ENCODE measurements around the gene SENP8. TPM values are rescaled to one million over a fixed set of nuclear protein-coding genes. Genes with fewer than 3 reads are reported as not detected.

The SENP8 gene
- total and polyA plus RNA-seq, 2 of the 8 experiments (the other 6 are each of a cell fraction or from before 2014, with no cell fraction given) = 4.1 to 6.0 TPM

- POLR2A ChIA-PET (ENCODE audit: partially characterized antibody) = no interaction called here
- Histone ChIP-seq H2AFZ (ENCODE audit: low read length) (no peak overlapping the region), H2AK5ac (ENCODE audit: low read depth, low read length) (no peak overlapping the region), H3K79me1 (ENCODE audit: low read depth, low read length) (no peaks in the 10 kb centered on the region), H2BK5ac (ENCODE audit: low read depth, low read length) (no peak overlapping the region), H2BK15ac (ENCODE audit: low read length) (no peak overlapping the region), H3K14ac (ENCODE audit: insufficient read length) (no peak overlapping the region), H3K79me2 (ENCODE audit: control insufficient read depth in 1 of 2, insufficient read depth in 2 of 2, low read length in 2 of 2) (no peaks in the 10 kb centered on the region), H4K20me1 (replicated peaks in 1 of 2; ENCODE audit: control insufficient read depth in 1 of 2, insufficient read depth in 2 of 2, low read length in 2 of 2) (no peaks in the 10 kb centered on the region), H4K8ac (ENCODE audit: extremely low read depth, insufficient read depth, low read length) (no peak overlapping the region), H3K27ac (ENCODE audit: low read depth, low read length) (no peak overlapping the region), H2BK20ac (ENCODE audit: low read length) (no peak overlapping the region), H4K5ac (ENCODE audit: insufficient read length, low read depth, low read length) (no peak overlapping the region), H3K23ac (ENCODE audit: insufficient read length) (no peak overlapping the region), H3K9ac (replicated peaks in 1 of 4; ENCODE audit: extremely low read depth in 1 of 4, low read depth in 3 of 4, low read length in 3 of 4) (no peak overlapping the region), H3K4me3 (ENCODE audit: extremely low read depth in 1 of 4, insufficient read depth in 2 of 4, low read depth in 3 of 4, low read length in 4 of 4) (no peak overlapping the region), H3K9me3 (ENCODE audit: insufficient read depth in 2 of 2, low read depth in 1 of 2, low read length in 1 of 2) (no peaks in the 10 kb centered on the region), H2BK12ac (ENCODE audit: low read depth, low read length) (no peak overlapping the region), H2BK120ac (replicated peaks; ENCODE audit: low read depth, low read length) (no peak overlapping the region), H3K18ac (ENCODE audit: extremely low read depth, low read length) (no peak overlapping the region), H3K4ac (replicated peaks; ENCODE audit: insufficient read length, low read depth, low read length) (no peak overlapping the region), H3K36me3 (ENCODE audit: control insufficient read depth in 2 of 4, insufficient read depth in 4 of 4, low read length in 3 of 4) (no peaks in the 10 kb centered on the region; a peak in 1 of 8 replicates), H3K4me2 (ENCODE audit: insufficient read depth in 1 of 2, low read depth in 2 of 2, low read length in 2 of 2) (no peak overlapping the region), H3K56ac (replicated peaks; ENCODE audit: insufficient read length, low read depth, low read length) (no peak overlapping the region), H3K27me3 (replicated peaks in 1 of 4; ENCODE audit: control insufficient read depth in 3 of 4, extremely low read depth in 1 of 4, insufficient read depth in 3 of 4, low read length in 3 of 4) (no peaks in the 10 kb centered on the region), H3K4me1 (replicated peaks in 1 of 4; ENCODE audit: control insufficient read depth in 3 of 4, insufficient read depth in 4 of 4, low read length in 3 of 4) (no peaks in the 10 kb centered on the region), H3K23me2 (ENCODE audit: low read depth, low read length) (no peaks in the 10 kb centered on the region), H4K91ac (replicated peaks; ENCODE audit: insufficient read length, low read length) (no peak overlapping the region)
- DNase-seq (ENCODE audit: low read depth in 1 of 2, low spot score in 2 of 2) (no peak), FAIRE-seq (no peak)
- CTCF ChIA-PET (ENCODE audit: partially characterized antibody) = interaction anchor here (0.6 to 2.5 kb wide), 3 partner anchors 9 to 649 kb away, joined by 3 to 14 read pairs (median 3); no protein-coding TSS in a partner anchor
- TF ChIP-seq TBP (IDR thresholded peaks at IDR 0.05; ENCODE audit: low read depth, low read length) = no peak
- TF ChIP-seq, protein P1, sequence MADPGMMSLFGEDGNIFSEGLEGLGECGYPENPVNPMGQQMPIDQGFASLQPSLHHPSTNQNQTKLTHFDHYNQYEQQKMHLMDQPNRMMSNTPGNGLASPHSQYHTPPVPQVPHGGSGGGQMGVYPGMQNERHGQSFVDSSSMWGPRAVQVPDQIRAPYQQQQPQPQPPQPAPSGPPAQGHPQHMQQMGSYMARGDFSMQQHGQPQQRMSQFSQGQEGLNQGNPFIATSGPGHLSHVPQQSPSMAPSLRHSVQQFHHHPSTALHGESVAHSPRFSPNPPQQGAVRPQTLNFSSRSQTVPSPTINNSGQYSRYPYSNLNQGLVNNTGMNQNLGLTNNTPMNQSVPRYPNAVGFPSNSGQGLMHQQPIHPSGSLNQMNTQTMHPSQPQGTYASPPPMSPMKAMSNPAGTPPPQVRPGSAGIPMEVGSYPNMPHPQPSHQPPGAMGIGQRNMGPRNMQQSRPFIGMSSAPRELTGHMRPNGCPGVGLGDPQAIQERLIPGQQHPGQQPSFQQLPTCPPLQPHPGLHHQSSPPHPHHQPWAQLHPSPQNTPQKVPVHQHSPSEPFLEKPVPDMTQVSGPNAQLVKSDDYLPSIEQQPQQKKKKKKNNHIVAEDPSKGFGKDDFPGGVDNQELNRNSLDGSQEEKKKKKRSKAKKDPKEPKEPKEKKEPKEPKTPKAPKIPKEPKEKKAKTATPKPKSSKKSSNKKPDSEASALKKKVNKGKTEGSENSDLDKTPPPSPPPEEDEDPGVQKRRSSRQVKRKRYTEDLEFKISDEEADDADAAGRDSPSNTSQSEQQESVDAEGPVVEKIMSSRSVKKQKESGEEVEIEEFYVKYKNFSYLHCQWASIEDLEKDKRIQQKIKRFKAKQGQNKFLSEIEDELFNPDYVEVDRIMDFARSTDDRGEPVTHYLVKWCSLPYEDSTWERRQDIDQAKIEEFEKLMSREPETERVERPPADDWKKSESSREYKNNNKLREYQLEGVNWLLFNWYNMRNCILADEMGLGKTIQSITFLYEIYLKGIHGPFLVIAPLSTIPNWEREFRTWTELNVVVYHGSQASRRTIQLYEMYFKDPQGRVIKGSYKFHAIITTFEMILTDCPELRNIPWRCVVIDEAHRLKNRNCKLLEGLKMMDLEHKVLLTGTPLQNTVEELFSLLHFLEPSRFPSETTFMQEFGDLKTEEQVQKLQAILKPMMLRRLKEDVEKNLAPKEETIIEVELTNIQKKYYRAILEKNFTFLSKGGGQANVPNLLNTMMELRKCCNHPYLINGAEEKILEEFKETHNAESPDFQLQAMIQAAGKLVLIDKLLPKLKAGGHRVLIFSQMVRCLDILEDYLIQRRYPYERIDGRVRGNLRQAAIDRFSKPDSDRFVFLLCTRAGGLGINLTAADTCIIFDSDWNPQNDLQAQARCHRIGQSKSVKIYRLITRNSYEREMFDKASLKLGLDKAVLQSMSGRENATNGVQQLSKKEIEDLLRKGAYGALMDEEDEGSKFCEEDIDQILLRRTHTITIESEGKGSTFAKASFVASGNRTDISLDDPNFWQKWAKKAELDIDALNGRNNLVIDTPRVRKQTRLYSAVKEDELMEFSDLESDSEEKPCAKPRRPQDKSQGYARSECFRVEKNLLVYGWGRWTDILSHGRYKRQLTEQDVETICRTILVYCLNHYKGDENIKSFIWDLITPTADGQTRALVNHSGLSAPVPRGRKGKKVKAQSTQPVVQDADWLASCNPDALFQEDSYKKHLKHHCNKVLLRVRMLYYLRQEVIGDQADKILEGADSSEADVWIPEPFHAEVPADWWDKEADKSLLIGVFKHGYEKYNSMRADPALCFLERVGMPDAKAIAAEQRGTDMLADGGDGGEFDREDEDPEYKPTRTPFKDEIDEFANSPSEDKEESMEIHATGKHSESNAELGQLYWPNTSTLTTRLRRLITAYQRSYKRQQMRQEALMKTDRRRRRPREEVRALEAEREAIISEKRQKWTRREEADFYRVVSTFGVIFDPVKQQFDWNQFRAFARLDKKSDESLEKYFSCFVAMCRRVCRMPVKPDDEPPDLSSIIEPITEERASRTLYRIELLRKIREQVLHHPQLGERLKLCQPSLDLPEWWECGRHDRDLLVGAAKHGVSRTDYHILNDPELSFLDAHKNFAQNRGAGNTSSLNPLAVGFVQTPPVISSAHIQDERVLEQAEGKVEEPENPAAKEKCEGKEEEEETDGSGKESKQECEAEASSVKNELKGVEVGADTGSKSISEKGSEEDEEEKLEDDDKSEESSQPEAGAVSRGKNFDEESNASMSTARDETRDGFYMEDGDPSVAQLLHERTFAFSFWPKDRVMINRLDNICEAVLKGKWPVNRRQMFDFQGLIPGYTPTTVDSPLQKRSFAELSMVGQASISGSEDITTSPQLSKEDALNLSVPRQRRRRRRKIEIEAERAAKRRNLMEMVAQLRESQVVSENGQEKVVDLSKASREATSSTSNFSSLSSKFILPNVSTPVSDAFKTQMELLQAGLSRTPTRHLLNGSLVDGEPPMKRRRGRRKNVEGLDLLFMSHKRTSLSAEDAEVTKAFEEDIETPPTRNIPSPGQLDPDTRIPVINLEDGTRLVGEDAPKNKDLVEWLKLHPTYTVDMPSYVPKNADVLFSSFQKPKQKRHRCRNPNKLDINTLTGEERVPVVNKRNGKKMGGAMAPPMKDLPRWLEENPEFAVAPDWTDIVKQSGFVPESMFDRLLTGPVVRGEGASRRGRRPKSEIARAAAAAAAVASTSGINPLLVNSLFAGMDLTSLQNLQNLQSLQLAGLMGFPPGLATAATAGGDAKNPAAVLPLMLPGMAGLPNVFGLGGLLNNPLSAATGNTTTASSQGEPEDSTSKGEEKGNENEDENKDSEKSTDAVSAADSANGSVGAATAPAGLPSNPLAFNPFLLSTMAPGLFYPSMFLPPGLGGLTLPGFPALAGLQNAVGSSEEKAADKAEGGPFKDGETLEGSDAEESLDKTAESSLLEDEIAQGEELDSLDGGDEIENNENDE (IDR thresholded peaks at IDR 0.05; ENCODE audit: insufficient replicate concordance, low read length) = no peak
These were observed 28.7 kb downstream of the SENP8 start for GRCh38 chr15:72146934-72147333.
